Measurements from ENCODE around the gene DRD2.
"Not testable (repeated sequence)": the region's sequence is repeated elsewhere in the genome, so short reads cannot be mapped to it uniquely, and the experiment has no call there.

DRD2 gene

DNA sequence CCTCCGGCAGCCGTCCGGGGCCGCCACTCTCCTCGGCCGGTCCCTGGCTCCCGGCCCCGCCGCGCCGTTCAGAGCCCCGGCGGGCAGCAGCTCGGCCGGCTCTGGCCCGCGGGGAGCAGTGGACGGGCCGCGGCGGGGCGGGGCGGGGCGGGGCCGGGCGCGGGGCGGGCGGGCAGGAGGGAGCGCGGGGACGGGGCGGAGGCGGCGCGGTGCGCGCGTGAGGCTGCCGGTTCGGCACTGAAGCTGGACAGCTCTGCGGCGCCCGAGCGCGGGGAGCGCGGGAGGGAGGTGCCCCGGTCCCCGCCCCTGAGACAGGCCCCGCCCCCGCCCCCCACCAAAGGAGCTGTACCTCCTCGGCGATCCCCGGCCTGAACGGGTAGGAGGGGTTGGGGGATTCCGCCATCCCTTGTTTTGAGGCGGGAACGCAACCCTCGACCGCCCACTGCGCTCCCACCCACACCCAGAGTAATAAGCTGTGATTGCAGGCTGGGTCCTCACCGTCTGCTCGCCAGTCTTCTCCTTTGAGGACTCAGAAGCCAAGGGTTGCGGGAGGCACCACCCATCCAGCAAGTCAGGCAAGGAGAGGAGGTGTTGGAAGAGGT lies at the start of gene DRD2:
Gene DRD2 (minus strand): TSS at position 239 of the 602 bp plus-strand sequence. CDS start 50,747 bp downstream, outside the sequence.
- Histone ChIP-seq H3K4me1 (no peaks in the 10 kb centered on the region), H3K9ac (no peak within 1 kb of the TSS), H3K4me2 (no peak within 1 kb of the TSS), H3K36me3 (no peaks in the 10 kb centered on the region), H3K4me3 (no peak within 1 kb of the TSS), H3K9me3 (peaks cover 3% of the 10 kb centered on the region; the same call in 1 of the 2 replicates), H4K20me1 (no peaks in the 10 kb centered on the region), H3K27ac (no peak within 1 kb of the TSS), H3K27me3 (no peaks in the 10 kb centered on the region)
- no peak for TF ChIP-seq Cebpa-rat (IDR thresholded peaks at IDR 0.05)

DNA sequence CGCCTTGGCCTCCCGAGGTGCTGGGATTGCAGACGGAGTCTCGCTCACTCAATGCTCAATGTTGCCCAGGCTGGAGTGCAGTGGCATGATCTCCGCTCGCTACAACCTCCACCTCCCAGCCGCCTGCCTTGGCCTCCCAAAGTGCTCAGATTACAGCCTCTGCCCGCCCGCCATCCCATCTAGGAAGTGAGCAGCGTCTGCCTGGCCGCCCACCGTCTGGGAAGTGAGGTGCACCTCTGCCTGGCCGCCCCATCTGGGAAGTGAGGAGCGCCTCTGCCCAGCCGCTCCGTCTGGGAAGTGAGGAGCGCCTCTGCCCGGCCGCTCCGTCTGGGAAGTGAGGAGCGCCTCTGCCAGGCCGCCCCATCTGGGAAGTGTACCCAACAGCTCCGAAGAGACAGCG lies 48.7 kb upstream of the DRD2 start:
- H3K9me3 ChIP-seq, H3K9ac ChIP-seq, H4K20me1 ChIP-seq, H3K4me3 ChIP-seq, H3K4me1 ChIP-seq, H3K4me2 ChIP-seq, H3K36me3 ChIP-seq, H3K27me3 ChIP-seq, H3K27ac ChIP-seq: not testable (repeated sequence)

DNA sequence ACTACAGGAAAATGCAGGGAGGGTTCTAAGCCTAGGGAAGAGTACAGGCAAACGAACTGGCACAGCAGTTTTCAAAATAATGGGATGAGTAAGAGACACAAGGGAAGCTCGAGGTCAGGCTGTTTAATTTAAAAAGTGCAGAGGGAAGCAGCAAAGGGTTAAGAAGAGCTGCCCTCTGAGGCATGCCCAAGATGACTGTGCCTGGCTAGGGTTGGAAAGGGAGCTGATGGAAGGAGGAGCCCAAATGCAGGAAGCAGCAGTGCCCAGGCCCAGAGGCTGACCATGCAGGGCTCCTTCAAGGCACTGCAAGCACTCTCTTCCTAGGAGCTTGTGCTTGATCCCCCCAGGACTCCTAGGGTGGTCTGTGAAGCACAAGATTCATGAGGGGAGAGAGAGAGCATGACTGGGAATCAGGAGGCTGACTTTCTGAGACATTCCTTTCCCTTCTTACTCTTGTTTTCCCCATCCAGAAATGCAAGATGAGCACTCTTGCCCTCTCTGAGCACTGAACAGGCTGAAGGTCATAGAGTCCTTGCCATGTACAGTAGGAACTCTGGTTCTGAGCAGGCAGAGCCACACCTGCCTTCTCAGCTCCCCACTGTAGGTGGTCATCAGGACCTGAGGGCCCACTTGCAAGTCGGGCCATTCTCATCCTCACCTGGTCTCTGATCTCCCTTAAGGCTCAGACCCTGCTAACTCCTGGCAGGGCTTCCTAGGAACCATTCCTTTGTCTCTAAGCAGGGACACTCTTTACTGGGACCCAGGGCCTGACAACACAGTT lies 46.7 kb upstream of the DRD2 start:
- Histone ChIP-seq H3K4me2 (no peak overlapping the region), H3K36me3 (no peaks in the 10 kb centered on the region), H4K20me1 (no peaks in the 10 kb centered on the region), H3K27me3 (no peaks in the 10 kb centered on the region), H3K4me3 (no peak overlapping the region), H3K9ac (no peak overlapping the region), H3K4me1 (no peaks in the 10 kb centered on the region), H3K27ac (no peak overlapping the region), H3K9me3 (no peaks in the 10 kb centered on the region)
- no peak for TF ChIP-seq Cebpa-rat (IDR thresholded peaks at IDR 0.05)

DNA sequence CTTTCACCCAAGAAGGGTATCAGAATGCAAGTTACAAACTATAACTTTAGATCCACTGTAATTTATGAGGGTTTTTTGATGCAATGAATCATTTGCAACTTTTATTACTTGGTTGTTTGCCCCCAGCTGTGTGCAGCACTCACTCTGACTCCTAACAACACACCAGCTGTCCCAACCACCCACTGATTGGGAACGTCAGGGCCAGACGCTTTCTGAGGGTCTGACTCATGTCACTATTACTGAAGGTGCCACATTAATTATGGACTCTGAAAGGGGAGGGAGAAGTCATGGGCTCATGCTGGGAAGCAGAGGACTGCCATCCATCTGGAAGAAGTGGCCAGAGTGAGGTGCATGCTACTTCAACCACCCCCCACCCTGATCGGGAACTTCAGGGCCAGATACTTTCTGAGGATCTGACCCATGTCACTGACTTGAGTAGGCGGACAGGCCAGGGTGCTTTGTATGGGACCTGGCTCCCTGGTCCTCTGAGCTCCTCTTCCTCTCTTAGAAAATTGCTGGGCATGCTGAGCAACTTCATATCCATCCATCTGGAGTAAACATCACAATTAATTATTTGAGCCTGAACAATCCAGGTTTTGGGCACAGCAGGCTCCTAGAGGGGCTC lies 44.9 kb upstream of the DRD2 start:
- no peak overlapping the region for H3K9ac ChIP-seq
- H3K4me1 ChIP-seq = no peaks in the 10 kb centered on the region
- no peak for TF ChIP-seq Cebpa-rat (IDR thresholded peaks at IDR 0.05)
- no peak overlapping the region for H3K4me2 ChIP-seq
- no peaks in the 10 kb centered on the region for H3K9me3 ChIP-seq
- H3K27me3 ChIP-seq = no peaks in the 10 kb centered on the region
- H3K27ac ChIP-seq = no peak overlapping the region
- no peak overlapping the region for H3K4me3 ChIP-seq
- H4K20me1 ChIP-seq = no peaks in the 10 kb centered on the region
- H3K36me3 ChIP-seq = no peaks in the 10 kb centered on the region

DNA sequence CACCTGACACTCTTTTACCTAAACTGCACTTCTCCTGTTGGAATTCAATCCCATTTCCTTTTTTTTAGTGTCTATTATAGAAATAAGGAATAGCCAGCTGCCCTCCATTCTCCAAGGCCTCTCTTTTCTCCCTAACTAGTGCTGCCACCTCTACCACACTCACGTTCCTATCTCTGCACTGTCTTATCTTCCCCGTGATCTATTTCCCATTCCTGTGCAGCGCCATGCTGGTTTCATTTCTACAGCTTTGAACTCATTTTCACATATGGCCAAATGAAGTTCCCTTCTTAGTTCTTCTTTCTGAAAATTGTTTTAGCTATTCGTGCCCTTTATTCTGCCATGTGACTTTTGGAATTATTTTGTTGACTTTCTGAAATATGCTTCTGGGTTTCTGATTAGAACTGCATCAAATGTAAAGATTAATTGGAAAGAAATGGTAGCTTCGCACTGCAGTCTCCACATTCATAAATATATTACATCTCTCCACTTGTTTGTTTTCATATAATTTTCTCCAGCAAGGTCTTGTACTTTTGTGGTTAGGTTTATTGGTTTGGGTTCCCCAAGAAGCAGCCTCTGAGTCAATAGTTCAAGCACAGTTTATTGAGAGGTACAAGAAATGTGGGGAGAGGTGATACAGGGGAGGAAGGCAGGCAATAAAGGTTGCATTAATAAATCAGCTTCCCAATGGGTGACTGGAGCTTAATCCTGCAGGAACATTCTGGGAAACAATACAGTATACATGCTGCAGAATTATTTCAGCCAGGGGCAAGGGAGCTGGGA lies 43.7 kb upstream of the DRD2 start:
- Histone ChIP-seq H4K20me1 (no peaks in the 10 kb centered on the region), H3K4me3 (no peak overlapping the region), H3K27ac (no peak overlapping the region), H3K36me3 (no peaks in the 10 kb centered on the region), H3K4me1 (no peaks in the 10 kb centered on the region), H3K4me2 (no peak overlapping the region), H3K27me3 (no peaks in the 10 kb centered on the region), H3K9me3 (no peaks in the 10 kb centered on the region), H3K9ac (no peak overlapping the region)
- no peak for TF ChIP-seq Cebpa-rat (IDR thresholded peaks at IDR 0.05)

DNA sequence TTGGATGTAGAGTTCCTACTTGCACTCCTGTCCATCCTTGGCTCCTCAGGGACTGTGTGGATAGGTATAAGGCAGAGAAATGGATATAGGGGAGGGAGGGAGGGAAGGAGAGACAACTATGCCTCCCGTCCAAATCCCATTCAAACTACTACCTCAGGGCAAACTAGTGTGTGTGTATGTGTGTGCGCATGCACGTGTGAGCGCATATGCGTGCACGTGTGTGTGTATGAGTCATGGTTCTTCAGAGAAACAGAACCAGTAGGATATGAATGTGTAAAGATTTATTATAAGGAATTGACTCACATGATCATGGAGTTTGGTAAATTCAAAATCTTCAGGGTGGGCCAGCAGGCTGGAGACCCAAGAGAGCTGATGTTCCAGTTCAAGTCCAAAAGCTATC lies 42.2 kb upstream of the DRD2 start:
- Histone ChIP-seq H3K4me2 (no peak overlapping the region), H3K4me3 (no peak overlapping the region), H3K27ac (no peak overlapping the region), H3K9ac (no peak overlapping the region), H3K4me1 (no peaks in the 10 kb centered on the region), H3K9me3 (no peaks in the 10 kb centered on the region), H3K36me3 (no peaks in the 10 kb centered on the region), H4K20me1 (no peaks in the 10 kb centered on the region), H3K27me3 (no peaks in the 10 kb centered on the region)
- no peak for TF ChIP-seq Cebpa-rat (IDR thresholded peaks at IDR 0.05)

DNA sequence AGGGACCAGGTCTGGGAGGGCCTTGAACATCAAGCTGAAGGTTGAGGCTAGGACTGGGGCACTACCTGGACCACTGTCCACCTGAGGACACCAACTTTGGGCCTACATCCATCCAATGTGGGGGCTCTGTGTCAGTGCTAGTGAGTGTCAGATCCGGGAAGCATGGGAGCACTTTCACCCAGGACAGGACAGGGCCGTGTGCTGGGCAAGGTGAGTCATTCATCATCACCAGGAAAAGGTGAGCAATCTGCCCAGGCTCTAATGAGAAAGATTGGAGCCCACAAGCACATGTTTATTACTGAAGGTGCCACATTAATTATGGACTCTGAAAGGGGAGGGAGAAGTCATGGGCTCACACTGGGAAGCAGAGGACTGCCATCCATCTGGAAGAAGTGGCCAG lies 39.7 kb upstream of the DRD2 start:
- Histone ChIP-seq H4K20me1 (no peaks in the 10 kb centered on the region), H3K9ac (no peak overlapping the region), H3K27me3 (no peaks in the 10 kb centered on the region), H3K36me3 (no peaks in the 10 kb centered on the region), H3K27ac (no peak overlapping the region), H3K9me3 (no peaks in the 10 kb centered on the region), H3K4me1 (no peaks in the 10 kb centered on the region), H3K4me3 (no peak overlapping the region), H3K4me2 (no peak overlapping the region)
- no peak for TF ChIP-seq Cebpa-rat (IDR thresholded peaks at IDR 0.05)

DNA sequence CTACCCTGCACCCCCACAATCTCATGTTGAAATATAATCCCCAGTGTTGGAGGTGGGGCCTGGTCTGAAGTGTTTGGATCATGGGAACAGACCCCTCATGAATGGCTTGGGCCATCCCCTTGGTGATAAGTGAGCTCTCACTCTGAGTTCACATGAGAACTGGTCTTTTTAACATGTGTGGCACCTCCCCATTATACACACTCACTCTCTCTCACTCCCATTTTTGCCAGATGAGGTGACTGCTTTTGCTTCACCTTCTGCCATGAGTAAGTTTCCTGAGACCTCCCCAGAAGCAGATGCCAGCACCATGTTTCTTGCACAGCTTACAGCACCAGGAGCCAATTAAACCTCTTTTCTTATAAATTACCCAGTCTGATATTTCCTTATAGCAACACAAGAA lies 32.1 kb upstream of the DRD2 start:
- no peak for TF ChIP-seq Cebpa-rat (IDR thresholded peaks at IDR 0.05)
- H3K27ac ChIP-seq = no peak overlapping the region
- no peaks in the 10 kb centered on the region for H3K4me1 ChIP-seq

DNA sequence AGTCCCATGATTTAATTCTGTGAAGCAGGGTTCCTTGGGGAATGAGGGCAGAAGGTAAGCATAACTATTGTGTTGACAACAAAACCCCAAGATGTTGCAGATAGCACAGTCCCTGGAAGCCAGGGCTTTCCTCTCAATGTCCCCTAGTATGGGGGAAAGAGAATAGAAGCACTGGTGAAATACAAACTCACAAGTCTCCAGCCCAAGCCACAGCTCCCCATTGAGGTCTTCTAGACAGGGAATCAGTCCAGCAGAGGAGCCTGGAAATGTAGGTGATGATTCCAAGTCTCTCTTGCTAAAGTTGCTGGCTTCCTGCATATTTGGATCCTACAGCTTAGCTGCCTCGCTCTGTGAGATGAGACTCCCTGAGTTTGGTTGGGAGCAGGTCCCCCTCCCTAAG lies 31.7 kb upstream of the DRD2 start:
- H3K4me1 ChIP-seq = no peaks in the 10 kb centered on the region
- no peaks in the 10 kb centered on the region for H3K36me3 ChIP-seq
- H3K27ac ChIP-seq = no peak overlapping the region
- H3K9ac ChIP-seq = no peak overlapping the region
- TF ChIP-seq Cebpa-rat (IDR thresholded peaks at IDR 0.05) = no peak
- H3K27me3 ChIP-seq = no peaks in the 10 kb centered on the region
- H3K9me3 ChIP-seq = no peaks in the 10 kb centered on the region
- H3K4me2 ChIP-seq = no peak overlapping the region
- no peaks in the 10 kb centered on the region for H4K20me1 ChIP-seq
- no peak overlapping the region for H3K4me3 ChIP-seq

More for the DNA sequence above, 32.1 kb upstream of the DRD2 start:
- Histone ChIP-seq H4K20me1 (no peaks in the 10 kb centered on the region), H3K9me3 (no peaks in the 10 kb centered on the region), H3K4me3 (no peak overlapping the region), H3K27me3 (no peaks in the 10 kb centered on the region), H3K4me2 (no peak overlapping the region), H3K9ac (no peak overlapping the region), H3K36me3 (no peaks in the 10 kb centered on the region)

DNA sequence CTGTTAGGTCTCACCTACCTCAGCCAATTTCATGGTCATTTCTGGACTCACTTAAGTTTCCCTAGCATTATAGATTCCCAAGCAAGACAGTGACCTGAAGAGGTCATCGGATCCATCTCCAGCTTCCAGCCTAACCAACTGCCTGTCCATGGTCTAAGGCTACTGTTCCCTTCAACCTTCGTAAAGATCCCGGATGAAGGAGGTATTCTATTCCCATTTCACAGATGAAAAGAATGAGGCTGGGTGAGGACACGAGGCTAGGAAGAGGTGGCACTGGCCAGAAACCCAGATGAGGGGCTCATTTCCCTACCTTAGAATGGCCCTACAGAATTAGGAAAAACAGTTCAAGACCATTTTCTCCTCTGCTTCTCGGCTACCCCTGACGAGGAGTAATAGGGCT lies 31.3 kb upstream of the DRD2 start:
- H3K27ac ChIP-seq = no peak overlapping the region
- TF ChIP-seq Cebpa-rat (IDR thresholded peaks at IDR 0.05) = no peak
- no peaks in the 10 kb centered on the region for H4K20me1 ChIP-seq
- H3K27me3 ChIP-seq = no peaks in the 10 kb centered on the region
- no peak overlapping the region for H3K4me2 ChIP-seq
- H3K4me1 ChIP-seq = no peaks in the 10 kb centered on the region
- no peaks in the 10 kb centered on the region for H3K36me3 ChIP-seq
- H3K9ac ChIP-seq = no peak overlapping the region
- H3K9me3 ChIP-seq = no peaks in the 10 kb centered on the region
- H3K4me3 ChIP-seq = no peak overlapping the region
